Gastrocnemius medialis (tissue), 4 donors: ENCODE measurements around the gene SERTAD3.

Experiments
- CTCF ChIP-seq, 5 experiments: fragments of 450-650 bp in 3 of 5; fragments of 200-600 bp in 2 of 5; sonication (generic) in 2 of 5; IDR thresholded peaks in 4 of 5; conservative IDR thresholded peaks in 1 of 5; 1 replicate in 4 of 5; 2 replicates in 1 of 5; pipeline ENCODE4 v1.5.1; 2016 to 2019; ENCODE audit warnings: antibody characterized with exemption in 5 of 5, mild to moderate bottlenecking in 3 of 5, moderate library complexity in 3 of 5
- POLR2A ChIP-seq, 2 donors: fragments of 450-650 bp; IDR thresholded peaks; one replicate each; pipeline ENCODE4 v1.6.1; 2017; ENCODE audit warnings: antibody characterized with exemption in 2 of 2, mild to moderate bottlenecking in 2 of 2, moderate library complexity in 2 of 2

- no peak for TF ChIP-seq CTCF (IDR thresholded peaks at IDR 0.05 in 4 of 5, conservative IDR thresholded peaks at IDR 0.05 in 1 of 5)
- no peak for TF ChIP-seq POLR2A (IDR thresholded peaks at IDR 0.05)
Measured at GRCh38 chr19:40457953-40458596, 13.9 kb upstream of the SERTAD3 start.
